Measurements from ENCODE around the gene GLRX3.
A peak's percentile ranks its signal among the peaks of the same experiment; 100 is the strongest.
"Not testable (repeated sequence)": the region's sequence is repeated elsewhere in the genome, so short reads cannot be mapped to it uniquely, and the experiment has no call there.

The GLRX3 gene

DNA sequence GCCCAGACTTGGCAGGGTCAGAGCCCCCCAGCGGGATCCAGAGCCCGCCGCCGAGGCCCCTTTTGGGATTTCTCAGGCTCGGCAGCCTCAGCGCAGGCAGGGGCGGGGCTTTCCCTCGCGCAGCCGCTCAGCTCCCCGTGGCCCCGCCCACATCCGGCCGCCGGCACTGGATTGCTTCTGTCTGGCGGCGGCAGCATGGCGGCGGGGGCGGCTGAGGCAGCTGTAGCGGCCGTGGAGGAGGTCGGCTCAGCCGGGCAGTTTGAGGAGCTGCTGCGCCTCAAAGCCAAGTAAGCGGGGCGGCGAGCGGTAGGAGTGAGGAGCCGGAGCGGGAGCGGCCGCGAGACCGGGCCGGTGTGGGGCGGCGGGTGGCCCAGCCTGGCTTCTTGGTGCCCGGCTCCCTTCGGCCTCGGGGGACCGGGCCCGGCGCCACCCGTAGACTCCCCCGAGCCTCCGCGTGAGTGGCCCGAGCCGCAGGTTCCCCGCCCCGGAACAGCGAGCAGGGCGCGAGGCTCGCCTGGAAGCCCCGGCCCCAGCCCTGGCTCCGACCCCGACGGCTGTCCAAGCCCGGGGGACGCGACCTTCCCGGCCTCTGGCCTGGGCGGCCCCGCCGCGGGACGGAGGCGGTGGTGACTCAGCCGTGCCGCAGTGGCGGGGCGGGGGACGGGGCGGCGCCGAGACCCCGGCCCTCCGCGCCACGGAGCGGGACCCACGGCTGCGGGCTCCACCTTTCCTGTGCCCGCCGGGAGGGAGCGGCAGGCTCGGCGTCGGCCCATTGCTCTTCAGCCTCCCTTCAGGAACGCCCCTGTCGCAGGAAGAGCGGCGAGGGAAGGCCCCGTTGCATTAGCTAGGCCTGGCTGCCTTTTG is at the start of gene GLRX3:
GLRX3 (plus strand) TSS at position 166 of the 864 bp plus-strand sequence; CDS start at position 196, 30 bp downstream.
- DNase-seq (ENCODE audit: low read depth in 2 of 2) = peak; percentile 79 to 81

DNA sequence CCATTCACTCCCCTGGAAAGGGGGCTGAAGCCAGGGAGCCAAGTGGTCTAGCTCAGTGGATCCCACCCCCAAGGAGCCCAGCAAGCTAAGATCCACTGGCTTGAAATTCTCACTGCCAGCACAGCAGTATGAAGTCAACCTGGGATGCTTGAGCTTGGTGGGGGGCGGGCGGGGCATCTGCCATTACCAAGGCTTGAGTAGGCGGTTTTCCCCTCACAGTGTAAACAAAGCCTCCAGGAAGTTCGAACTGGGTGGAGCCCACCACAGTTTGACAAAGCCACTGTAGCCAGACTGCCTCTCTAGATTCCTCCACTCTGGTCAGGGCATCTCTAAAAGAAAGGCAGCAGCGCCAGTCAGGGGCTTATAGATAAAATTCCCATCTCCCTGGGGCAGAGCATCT is 45.6 kb upstream of the GLRX3 start:
- not testable (repeated sequence) for DNase-seq (ENCODE audit: low read depth in 2 of 2)

DNA sequence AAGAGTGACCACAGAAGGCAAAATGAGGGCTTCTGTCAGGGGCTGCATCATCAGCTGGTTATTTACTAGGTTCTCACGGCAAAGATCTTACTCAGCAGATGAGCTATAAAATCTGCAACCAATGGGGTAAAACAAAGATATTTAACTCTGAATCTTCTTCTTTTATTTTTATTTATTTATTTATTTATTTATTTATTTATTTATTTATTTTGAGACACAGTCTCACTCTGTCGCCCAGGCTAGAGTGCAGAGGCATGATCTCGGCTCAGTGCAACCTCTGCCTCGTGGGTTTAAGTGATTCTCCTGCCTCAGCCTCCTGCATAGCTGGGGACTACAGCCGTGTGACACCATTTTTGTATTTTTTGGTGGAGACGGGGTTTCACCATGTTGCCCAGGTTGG is 36.8 kb upstream of the GLRX3 start:
- no peak for DNase-seq (ENCODE audit: low read depth in 2 of 2)

DNA sequence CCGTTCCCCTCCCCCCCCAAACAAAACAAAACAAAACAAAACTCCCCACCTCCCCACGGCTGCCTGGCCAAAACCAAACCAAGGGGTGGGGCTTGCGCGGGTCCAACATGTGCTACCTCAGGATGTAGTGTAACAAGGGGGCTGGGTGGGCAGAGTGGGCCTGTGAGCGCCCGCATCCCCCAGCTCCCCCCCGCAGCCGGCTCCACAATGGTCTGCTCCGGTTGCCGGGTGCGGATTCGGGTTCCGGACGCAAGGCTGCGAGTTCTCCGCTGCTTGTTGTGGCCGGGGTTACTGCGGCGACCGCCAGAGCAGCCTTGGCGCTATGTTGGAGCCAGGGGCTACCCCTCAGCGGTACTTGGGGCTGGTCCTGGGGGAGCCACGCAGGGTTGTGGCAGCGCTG is 30.5 kb upstream of the GLRX3 start:
- no peak for DNase-seq (ENCODE audit: low read depth in 2 of 2)

DNA sequence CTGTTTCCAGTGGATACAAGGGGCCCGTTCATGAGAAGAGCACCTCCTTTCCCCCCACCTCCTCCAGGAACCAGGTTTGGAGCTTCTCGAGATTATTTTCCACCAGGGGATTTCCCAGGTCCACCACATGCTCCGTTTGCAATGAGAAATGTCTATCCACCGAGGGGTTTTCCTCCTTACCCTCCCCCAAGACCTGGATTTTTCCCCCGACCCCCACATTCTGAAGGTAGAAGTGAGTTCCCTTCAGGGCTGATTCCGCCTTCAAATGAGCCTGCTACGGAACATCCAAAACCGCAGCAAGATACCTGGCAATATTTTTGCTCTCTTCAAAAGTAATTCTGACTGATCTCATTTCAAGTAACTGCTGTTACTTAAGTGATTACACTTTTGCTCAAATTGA is 28.0 kb upstream of the GLRX3 start:
- DNase-seq (ENCODE audit: low read depth in 2 of 2) = not testable (repeated sequence)

DNA sequence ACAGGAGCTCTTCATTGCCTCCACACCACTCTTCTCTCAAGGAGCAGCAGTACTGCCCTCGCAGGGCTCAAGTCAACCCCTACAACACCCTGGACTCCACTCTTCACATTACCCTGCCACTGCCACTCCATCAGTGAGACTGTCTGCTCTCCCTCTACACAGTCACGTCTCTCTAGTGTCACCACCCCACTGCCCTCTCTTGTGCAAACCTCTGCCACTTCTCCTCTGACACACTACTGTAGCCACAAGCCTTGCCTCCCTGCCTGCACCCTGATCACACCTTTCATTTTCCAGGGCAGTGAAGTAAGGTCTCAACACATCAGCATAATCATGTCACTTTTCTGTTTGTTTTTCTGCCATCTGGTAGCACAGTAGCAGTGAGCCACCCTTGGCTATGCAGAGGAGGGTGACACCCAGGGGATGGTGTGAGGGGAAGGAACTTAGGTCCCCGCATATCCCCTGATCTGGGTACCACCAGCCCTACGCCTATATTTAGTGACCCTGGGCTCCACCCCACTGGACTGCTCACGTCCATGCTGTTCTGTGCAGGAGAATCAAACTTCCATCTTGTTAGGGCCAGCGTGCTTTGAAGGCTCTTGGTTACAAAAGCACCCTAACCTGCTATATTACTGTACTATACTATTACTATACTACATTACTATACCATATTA is 27.1 kb upstream of the GLRX3 start:
- no peak for DNase-seq (ENCODE audit: low read depth in 2 of 2)

DNA sequence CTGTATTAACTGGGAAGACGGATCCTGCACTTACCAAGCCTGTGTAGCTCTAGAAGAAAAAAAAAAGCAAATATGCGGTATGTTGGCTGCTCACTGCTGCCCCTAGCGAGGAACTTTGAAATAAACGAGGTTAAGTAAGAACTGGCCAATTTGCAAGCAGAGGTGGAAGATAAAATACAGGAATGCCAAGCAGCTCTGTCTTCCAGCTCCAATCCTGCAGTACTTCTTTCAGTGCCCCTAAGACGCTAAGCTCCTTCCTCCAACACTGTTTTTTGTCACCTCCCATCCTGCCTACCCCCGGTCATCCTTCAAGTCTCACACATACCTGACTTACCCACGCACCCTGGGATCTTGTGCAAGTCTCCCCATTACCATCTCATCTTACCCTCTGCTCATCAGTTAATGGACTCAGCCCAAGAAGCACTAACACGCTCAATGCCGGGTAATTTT is 26.4 kb upstream of the GLRX3 start:
- DNase-seq (ENCODE audit: low read depth in 2 of 2) = peak in 1 of 2 donors; percentile 48

DNA sequence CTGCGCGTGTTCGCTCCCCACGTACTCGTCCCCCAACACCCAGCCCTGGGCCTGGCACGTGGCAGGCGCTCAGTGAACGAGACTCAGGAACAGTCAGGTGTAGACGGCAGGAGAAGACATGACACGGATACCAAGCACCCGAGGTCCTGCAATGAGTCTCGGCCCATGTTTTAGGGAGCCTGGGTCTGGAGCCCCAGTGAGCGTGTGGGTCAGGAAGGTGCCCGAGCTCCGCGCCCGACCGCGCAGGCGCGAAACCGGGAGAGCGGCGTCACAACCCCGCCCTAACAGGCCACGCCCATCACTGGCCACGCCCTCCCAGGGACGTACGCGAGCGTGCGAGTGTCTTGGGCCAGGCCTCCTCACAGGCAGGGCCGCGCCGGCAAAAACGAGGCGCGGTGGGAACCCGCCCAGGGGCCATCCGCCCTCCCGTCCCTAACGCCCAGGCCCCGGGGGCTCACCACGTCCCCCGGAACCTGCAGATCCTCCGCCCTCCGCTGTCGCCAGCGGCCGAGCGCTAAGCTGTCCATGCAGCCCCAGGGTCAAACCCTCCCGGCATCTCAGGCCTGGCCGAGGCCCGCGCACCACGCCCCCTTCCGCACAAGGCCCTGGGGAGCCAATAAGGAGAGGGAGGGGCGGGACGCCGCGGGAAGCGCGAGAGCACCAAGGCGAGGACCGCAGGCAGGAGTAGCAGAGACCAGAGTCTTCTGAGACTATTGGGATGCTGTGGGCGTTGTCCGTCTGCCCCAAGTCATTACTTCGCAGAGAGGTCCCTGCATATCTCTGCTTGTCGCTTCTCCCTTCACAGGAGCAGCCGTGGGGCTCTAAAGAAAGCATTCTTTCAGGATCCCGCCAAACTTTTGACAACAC is 25.7 kb upstream of the GLRX3 start, which contains the start of gene C10orf143:
C10orf143 (minus strand) TSS at position 585 of the 867 bp plus-strand sequence; CDS start at position 527, 58 bp downstream.
- peak; percentile 97 to 98 for DNase-seq (ENCODE audit: low read depth in 2 of 2)

DNA sequence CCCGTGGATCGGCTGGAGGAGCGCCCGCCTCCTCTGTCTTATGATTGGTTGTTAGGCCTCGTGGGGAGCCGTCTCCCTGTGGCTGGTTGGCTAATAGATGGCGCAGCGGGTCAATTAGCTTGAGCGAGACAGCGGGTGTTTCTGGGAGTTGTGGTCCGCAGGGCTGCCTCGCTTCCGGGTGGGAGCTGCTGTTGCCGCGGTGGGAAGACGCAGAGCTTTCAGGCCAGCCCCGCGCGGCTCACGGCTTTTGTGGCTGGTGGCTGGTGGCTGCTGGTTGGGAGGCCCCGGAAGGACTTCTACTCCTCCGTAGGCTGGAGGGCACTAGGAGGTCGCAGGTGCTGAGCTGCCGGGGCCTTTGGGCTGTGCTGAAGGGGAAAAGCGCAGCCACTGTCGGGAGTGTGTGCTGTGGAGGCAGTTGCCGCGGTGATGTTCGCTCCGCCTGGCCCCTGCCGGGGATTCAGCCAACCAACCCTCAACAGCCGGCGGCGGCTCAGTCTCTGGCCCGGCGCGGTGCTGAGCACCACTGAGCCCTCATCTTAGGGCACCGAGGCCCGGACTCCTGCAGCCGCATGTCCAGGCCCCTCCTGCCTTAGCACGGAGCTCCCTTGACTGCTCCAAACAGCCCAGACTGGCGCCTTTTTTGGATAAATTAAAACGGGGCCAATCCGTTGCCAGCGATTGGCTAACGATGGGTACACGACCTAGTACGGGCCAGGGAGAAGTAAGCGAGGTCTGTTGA is 24.9 kb upstream of the GLRX3 start:
- DNase-seq (ENCODE audit: low read depth in 2 of 2) = peak; percentile 82 to 89

DNA sequence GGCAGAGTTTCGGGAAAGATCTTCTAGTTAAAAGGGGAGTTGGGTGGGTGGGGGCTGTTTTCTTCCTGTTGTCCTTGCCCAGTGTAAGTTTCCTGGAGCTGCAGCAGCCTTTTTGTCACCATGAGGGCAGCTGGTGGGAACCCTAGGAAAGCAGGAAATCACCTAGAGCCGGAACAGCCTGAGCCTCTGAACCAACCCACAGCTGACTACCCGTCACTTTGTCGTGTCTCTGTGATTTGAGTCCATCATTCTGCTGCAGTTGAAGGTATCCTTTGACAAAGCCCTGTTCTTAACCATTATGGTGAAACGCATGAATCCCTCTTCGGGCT is 24.4 kb upstream of the GLRX3 start:
- DNase-seq (ENCODE audit: low read depth in 2 of 2) = no peak

DNA sequence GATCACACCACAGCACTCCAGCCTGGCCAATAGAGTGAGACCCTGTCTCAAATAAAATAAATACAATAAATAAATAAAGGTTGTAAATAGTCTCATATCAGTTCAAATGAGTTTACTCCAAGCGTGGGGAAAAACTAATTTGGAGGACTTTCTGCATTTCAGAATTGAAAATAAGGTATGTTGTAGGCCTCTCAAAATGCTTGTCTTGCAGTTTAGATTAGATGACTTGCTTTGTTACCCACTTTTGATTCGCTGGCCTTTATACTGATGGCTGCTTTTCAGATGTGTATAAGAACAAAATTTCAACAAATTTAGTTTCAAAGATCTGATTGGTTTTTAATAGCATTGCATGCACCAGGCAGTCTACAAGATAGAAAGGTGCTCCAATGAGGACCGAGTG is 23.4 kb upstream of the GLRX3 start:
- no peak for DNase-seq (ENCODE audit: low read depth in 2 of 2)

DNA sequence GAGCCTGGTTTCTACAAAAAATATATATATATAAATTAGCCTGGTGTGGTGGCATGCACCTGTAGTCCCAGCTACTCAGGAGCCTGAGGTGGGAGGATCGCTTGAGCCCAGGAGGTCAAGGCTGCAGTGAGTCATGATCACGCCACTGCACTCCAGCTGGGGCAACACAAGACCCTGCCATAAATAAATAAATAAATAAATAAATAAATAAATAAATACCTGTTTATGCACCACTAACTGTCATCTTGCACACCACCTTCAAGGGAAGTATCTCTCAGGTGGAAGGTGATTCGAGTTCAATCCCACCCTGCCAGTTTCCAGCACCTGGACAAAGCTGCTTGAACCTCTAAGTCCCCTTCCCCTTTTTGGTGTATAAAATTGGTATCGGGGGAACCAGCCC is 19.2 kb upstream of the GLRX3 start:
- DNase-seq (ENCODE audit: low read depth in 2 of 2) = not testable (repeated sequence)

DNA sequence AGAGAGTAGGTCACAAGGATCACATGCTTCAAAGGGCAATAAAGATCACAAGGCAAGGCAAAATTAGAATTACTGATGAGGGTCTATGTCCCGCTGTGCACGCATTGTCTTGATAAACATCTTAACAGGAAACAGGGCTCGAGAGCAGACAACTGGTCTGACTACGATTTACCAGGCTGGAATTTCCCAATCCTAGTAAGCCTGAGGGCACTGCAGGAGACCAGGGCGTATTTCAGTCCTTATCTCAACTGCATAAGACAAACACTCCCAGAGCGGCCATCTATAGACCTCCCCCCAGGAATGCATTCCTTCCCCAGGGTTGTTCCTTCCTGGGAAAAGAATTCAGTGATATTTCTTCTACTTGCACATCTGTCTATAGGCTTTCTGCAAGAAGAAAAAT is 18.7 kb upstream of the GLRX3 start:
- not testable (repeated sequence) for DNase-seq (ENCODE audit: low read depth in 2 of 2)

DNA sequence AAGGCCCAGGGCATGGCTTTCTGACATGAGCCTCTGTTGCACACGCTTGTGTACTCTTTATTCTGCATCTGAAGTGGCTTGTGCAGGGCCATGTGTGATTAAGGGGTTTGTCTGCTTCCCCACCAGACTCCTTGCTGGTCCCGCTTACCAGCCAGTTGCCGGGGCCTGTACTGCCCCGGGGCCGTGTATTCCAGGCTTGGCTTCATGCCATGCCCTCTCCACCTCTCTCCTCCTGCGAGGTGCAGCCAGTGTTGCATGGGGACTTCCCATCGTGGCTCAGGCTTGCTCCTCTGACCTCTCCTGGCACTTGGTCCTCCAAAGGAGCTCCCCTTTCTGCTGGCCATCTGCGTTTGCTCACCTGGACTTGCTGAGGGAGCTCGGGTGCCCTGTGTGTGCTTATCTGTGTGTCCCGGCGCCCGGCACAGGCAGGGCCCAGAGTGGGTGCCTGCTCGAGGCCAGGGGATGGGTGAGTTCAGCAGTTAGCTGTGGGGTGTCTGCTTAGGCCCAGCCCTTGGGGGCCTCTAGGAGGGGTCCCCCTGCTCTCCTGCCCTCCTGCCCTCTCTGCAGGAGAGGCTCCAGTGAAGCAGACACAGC is 14.6 kb upstream of the GLRX3 start:
- DNase-seq (ENCODE audit: low read depth in 2 of 2) = no peak

DNA sequence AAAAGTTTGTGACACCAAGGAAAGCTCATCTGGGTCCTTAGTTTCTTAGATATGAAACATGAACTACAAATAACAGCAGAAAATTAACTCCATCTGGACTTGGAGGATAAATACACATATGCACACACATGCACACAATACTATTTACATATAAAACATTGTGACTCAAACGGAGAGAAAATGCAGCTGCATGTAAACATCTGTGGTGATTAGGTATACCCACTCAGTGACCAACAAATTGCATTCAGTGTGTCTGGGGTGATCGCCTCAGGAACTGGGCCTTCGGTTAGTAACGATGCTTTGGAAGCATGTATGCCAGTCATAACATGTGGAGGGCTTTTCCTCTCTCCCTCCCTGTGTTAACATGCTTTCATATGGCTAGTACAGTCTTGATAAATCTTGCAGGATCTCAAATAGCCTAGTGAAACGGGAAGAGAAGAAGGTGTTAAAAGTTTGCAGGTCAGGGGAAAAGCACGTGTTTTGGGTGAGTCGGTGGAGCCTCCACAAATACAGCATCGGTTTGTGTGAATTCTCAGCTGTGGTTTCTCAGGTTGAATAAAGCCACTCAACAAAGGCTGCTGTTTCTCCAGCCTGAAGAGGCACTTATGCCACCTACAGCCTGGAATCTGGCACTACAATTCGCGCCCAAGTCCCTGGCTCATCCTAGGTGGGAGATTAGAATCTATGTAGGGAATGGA is 8.7 kb upstream of the GLRX3 start:
- DNase-seq (ENCODE audit: low read depth in 2 of 2) = peak in 1 of 2 donors; percentile 14

DNA sequence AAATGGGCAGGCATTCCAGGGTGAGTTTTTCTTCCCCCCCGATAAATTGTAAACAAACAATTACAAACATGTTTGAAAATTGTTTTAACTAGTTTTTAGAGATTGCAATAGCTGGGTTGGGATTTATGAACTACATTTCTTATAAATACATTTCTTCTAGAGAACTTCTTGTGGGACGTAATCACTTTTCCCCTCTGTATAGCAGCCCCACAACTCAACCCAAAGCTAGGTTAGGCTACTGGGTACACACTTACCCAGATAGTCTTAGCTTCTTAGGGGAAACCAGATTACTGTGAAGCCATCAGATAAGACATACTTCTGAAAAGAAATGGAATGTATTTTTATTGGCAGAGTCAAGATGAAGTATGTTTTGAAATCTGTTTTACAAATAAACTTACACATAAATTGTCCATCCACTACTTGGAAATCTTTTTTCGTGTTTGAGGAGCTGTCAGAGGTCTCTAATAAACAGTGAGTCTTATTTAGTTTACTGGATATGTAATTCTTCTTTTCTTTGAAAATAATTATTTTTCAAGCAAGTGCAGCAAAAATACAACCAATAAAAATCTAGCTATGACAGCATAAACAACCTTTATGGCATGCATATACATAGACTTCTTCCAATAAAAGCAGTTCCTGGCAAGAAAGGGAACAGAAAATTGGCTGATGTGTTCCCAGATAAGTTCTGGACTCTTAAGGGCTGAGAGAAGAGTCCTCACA is 8.0 kb upstream of the GLRX3 start:
- DNase-seq (ENCODE audit: low read depth in 2 of 2) = no peak

DNA sequence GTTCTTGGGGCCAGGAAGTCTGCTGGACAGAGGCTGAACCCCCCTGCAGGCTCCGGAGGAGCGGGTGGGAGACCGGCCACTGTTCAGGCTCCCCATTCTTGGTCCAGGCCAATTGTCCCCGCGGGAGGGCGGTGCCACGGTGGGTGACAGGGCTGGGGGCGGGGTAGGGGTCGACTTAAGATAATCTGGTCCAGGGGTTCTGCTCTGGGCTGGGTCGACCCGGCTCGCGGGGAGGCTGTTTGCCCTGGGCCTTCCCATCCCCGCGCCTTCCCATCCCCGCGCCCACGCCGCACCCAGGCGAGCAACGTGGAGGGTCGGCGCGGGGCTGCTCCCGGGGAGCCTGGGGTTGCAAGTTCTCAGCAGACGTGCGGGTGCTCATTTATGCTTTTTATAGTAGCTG is 7.3 kb upstream of the GLRX3 start:
- DNase-seq (ENCODE audit: low read depth in 2 of 2) = no peak

DNA sequence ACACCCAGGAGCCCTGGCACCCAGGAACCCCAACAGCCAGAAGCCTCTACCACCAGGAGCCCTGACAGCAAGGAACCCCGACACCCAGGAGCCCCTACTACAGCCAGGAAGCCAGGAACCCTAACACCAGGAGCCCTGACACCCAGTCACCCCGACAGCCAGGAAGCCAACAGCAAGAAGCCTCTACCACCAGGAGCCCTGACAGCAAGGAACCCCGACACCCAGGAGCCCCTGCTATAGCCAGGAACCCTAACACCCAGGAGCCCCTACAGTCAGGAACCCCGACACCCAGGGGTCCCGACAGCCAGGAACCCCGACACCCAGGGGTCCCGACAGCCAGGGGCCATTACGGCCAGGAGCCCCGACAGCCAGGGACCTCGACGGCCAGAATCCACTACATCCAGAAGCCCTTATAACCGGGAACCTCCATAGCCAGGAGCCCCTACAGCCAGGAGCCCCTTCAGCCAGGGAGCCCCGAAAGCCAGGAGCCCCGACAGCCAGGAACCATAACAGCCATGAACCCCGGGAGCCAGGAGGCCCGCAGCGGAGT is 440 bp upstream of the GLRX3 start:
- DNase-seq (ENCODE audit: low read depth in 2 of 2) = no peak

DNA sequence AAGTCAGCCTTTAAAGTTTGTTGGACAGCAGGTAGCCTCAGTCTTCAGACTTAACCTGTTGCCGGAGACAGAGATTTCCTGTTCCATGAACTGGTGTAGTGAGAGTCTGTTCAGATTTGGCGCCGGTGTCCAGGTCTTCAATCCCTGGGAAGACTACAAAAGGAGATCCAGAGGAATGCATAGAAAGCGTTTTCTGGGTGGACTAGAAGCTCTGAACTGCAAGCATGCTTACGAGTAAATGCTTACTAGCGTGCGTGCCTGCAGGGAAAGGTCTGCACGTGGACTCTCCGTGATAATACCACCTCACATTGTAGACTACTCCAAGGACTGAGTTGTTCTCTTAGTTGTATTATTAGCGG is 878 bp downstream of the GLRX3 start:
- DNase-seq (ENCODE audit: low read depth in 2 of 2) = no peak

Measured in stimulated activated CD8-positive, alpha-beta memory T cell treated with anti-CD3 and anti-CD28 coated beads, Interleukin-7, amount 100 ng/mL, for 1 hour (primary cell).